HG03280 (cell line): ENCODE results near the gene PLA2G2E.

Source experiments
- ATAC-seq: cut with Tn5 transposase; IDR thresholded peaks from one replicate; pipeline ENCODE4 v1.9.1; 2021; ENCODE audit warnings: mild to moderate bottlenecking, moderate library complexity; ENCODE audit not compliant: unreplicated experiment

Gene PLA2G2E

GRCh38 chr1:19923137-19923952 lies at the start of gene PLA2G2E:
Gene PLA2G2E (minus strand): TSS chr1:19923617. CDS start chr1:19923559, 58 bp downstream.
- no peak for ATAC-seq

- no peak for ATAC-seq
Measured at GRCh38 chr1:19971664-19972063, 48.2 kb upstream of the PLA2G2E start.

- ATAC-seq, result no peak
Measured at GRCh38 chr1:19969898-19970660, 46.7 kb upstream of the PLA2G2E start.

- ATAC-seq, result no peak
Measured at GRCh38 chr1:19967808-19968207, 44.4 kb upstream of the PLA2G2E start.

- ATAC-seq, result no peak
Measured at GRCh38 chr1:19964542-19964941, 41.1 kb upstream of the PLA2G2E start.

- ATAC-seq, result no peak
Measured at GRCh38 chr1:19963636-19964035, 40.2 kb upstream of the PLA2G2E start.

GRCh38 chr1:19960591-19960990 lies 37.2 kb upstream of the PLA2G2E start:
- ATAC-seq, result no peak

GRCh38 chr1:19957779-19958178 lies 34.4 kb upstream of the PLA2G2E start:
- no peak for ATAC-seq

GRCh38 chr1:19955534-19956170 lies 32.2 kb upstream of the PLA2G2E start:
- no peak for ATAC-seq

GRCh38 chr1:19954059-19954458 lies 30.6 kb upstream of the PLA2G2E start:
- ATAC-seq, result no peak

- ATAC-seq, result no peak
Measured at GRCh38 chr1:19949016-19949415, 25.6 kb upstream of the PLA2G2E start.

GRCh38 chr1:19946971-19947370 lies 23.6 kb upstream of the PLA2G2E start:
- ATAC-seq, result no peak

GRCh38 chr1:19946331-19946751 lies 22.9 kb upstream of the PLA2G2E start:
- ATAC-seq, result no peak

GRCh38 chr1:19945914-19946313 lies 22.5 kb upstream of the PLA2G2E start:
- no peak for ATAC-seq

GRCh38 chr1:19942657-19943056 lies 19.2 kb upstream of the PLA2G2E start:
- no peak for ATAC-seq

GRCh38 chr1:19942088-19942487 lies 18.7 kb upstream of the PLA2G2E start:
- no peak for ATAC-seq

GRCh38 chr1:19941206-19941568 lies 17.8 kb upstream of the PLA2G2E start:
- ATAC-seq, result no peak

- ATAC-seq, result no peak
Measured at GRCh38 chr1:19940486-19941205, 17.2 kb upstream of the PLA2G2E start.

- ATAC-seq, result no peak
Measured at GRCh38 chr1:19938472-19938871, 15.1 kb upstream of the PLA2G2E start.

GRCh38 chr1:19936061-19936750 lies 12.8 kb upstream of the PLA2G2E start:
- no peak for ATAC-seq
